ENCODE results near the gene PUS7.
"Not testable (repeated sequence)": the region's sequence is repeated elsewhere in the genome, so short reads cannot be mapped to it uniquely, and the experiment has no call there.

PUS7 gene

DNA sequence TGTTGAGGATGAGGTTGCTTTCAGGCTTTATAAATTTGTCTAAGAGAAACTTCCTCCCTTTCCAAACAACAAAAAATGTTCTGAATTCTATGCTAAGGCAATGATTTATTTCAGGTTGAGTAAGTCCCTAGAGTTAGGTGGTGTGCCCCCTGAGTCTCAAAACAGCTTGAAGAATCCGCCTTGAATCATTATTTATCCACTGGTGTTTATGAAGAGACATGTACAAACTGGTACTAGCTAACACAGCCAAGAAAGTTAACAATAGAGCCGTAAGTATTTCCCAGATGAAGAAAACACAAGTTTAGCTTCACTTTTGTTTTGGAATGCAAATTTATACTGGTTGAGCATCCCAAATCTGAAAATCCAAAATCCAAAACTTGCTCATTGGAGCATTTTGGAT lies 67.2 kb downstream of the PUS7 start:
- in situ Hi-C loops (cut with MboI; ENCODE audit: low pct_unique_long_range_greater_than_20kb, low sequenced_read_pairs), result no loop called here
- DNase-seq, result no peak

DNA sequence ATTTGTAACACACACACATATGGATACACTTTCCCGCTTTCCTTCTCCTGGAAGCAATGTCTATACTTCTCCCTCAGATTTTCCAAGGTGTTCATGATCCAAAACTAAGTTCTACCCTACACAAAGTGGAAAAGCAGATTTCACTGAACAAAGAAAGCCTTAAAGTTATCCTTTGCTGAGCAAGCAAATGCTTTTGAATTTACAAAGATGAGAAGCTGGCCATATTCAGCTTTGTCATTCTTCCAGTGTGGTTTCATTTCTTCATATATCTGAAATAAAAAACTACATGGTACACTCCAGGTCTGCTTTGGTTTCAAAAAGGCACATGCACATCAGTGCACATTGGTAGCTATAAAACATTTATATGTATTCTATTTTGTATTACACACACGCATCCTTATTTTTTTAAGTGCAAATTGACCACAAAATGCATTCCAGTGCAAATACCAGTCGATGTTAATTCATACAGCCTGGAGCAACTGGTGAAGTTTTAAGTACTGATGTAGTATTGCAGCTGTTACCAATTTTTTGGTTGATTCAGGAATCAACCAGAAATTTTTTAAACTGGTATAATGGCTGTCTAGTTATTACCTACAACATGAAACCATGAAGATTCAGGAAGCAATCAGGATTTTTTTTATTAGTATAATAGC lies 67.8 kb downstream of the PUS7 start:
- no peak for DNase-seq
- in situ Hi-C loops (cut with MboI; ENCODE audit: low pct_unique_long_range_greater_than_20kb, low sequenced_read_pairs), result no loop called here

DNA sequence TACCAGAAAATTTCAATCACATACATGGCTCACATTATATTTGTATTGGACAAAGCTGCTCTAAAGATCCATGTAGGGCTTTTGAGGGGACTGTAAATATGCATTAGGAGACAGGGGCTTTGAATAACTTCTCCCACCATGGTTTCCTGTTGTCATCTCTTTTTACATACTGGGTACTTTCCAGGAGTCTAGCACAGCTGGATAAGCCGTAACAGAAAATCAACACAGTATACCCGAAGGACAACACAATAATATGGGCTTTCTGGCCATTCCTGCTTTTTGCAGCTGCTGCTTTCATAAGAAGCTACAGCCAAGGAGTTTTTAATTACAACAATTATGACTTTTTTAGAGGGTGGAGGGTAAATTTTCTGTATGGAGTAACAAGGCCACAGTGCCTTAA lies 70.0 kb downstream of the PUS7 start:
- in situ Hi-C loops (cut with MboI; ENCODE audit: low pct_unique_long_range_greater_than_20kb, low sequenced_read_pairs), result no loop called here
- DNase-seq, result no peak

DNA sequence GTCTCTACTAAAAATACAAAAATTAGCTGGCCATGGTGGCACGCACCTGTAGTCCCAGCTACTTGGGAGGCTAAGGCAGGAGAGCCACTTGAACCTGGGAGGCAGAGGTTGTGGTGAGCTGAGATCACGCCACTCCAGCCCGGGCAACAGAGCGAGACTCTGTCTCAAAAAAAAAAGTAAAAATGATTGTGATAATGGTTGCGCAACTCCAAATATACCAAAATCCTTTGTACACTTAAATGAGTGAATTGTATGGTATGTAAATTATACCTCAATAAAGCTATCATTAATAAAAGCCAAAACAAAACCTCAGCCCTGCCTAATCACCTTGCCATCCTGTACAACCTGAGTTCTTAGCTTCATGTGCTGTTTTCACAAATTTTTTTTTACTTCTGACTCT lies 71.2 kb downstream of the PUS7 start:
- in situ Hi-C loops (cut with MboI; ENCODE audit: low pct_unique_long_range_greater_than_20kb, low sequenced_read_pairs); DNase-seq: not testable (repeated sequence)

DNA sequence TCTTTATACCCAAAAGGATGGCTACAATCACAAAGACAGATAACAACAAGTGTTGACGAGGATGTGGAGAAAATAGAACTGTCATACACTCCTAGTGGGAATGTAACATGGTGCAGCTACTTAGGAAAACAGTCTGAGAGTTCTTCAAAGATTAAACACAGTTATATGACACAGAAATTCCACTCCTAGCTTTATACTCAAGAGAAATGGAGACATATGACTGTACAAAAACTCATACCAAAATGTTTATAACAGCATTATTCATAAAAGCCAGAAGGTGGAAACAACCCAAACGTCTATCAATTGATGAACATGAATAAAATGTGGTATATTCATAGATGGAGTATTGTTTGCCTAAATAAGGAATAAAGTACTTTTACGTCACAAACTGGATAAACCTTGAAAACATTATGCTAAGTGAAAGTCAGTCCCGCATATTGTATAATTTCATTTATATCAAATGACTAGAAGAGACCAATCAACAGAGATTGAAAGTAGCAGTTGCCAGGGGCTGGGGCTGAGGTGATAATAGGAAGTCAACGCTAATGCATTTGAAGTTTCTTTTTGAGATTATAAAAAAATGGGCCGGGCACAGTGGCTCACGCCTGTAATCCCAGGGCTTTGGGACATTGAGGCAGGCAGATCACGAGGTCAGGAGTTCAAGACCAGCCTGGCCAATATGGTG lies 71.8 kb downstream of the PUS7 start:
- no peak for DNase-seq
- in situ Hi-C loops (cut with MboI; ENCODE audit: low pct_unique_long_range_greater_than_20kb, low sequenced_read_pairs), result no loop called here

DNA sequence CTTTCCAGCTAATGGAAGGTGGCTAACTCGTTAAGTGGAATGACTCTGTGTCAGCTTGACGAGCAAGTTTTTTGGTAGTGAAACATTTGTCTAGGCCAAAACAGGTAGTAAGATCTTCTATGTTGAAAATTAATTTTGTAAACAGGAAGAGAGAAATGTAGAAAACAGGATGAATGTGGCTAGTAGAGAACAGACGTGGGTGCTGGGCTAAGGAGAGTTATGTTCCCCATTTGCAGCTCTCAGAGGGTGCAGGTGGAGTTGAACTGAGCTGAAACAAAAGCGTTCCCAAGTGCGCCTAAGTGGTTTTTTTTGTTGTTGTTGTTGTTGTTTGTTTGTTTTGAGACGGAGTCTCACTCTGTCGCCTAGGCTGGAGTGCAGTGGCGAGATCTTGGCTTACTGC lies 73.9 kb downstream of the PUS7 start:
- in situ Hi-C loops (cut with MboI; ENCODE audit: low pct_unique_long_range_greater_than_20kb, low sequenced_read_pairs), result no loop called here
- no peak for DNase-seq

DNA sequence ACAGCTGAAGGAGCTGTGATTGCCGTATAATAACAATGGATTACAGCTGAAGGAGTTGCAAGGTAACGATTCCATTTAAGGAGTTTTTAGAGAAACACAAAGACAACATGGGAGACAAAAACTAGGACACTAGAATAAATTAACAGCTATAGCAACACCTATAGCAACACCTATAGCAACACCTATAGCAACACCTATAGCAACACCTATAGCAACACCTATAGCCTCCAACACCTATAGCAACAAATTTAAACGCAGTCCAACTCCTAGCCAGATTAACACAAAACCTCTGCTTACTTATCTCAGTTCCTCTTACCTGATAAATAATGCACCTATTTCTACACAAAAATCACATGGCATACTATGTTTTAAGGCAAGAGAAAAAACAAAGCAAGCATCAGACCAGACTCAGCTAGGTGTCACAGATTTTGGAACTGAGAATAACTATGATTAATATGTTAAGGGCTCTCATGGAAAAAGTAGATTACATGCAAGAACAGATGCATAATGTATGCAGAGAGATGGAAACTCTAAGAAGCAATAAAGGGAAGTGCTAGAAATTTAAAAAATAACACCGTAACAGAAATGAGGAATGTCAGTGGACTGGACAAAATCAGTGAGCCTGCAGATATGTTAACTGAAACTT lies 77.6 kb downstream of the PUS7 start:
- in situ Hi-C loops (cut with MboI; ENCODE audit: low pct_unique_long_range_greater_than_20kb, low sequenced_read_pairs), result no loop called here
- DNase-seq, result no peak

DNA sequence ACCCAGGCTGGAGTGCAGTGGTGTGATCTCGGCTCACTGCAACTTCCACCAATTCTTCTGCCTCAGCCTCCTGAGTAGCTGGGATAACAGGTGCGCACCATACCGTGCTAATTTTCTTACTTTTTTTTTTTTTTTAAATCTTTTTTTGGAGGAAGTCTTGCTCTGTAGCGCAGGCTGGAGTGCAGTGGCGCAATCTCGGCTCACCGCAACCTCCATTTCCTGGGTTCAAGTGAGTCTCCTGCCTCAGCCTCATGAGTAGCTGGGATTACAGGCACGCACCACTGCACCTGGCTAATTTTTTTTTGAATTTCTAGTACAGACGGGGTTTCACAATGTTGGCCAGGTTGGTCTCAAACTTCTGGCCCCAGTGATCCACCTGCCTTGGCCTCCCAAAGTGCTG lies 79.9 kb downstream of the PUS7 start:
- in situ Hi-C loops (cut with MboI; ENCODE audit: low pct_unique_long_range_greater_than_20kb, low sequenced_read_pairs); DNase-seq: not testable (repeated sequence)

DNA sequence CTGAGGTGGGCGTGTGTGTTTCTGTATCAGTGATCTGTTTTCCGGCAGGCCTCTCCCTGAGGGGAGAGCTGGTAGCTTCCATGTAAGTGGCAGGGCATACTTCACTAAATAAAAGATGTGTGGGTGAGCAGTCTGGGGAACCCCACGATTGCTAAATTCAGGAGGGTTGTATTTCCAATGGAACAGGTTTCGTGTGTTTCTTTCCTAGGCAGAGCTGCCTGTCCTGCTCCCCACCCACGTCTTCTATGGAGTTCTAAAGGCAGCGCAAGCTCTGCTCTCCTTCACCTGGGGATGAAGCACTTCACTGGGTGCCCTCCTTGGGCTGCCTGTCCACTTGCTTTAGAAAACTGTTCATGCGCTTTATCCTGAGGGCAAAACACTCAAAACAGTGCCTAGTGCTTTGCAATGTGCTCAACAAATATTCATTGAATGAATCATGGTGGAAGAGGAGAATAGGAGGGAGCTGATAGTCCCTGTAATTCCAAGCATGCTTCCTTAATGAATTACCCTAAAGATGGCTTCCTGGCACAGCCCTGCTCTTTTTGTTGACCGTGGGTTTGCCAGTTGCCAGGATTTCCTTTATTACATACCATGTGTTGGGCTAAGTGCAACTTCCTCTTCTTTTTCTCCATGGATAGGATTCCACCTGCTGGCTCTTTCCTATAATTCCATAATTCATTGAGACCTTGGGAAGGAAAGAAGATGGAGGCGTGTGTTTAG lies 82.7 kb downstream of the PUS7 start:
- DNase-seq, result peak; percentile 31
- in situ Hi-C loops (cut with MboI; ENCODE audit: low pct_unique_long_range_greater_than_20kb, low sequenced_read_pairs), result no loop called here

DNA sequence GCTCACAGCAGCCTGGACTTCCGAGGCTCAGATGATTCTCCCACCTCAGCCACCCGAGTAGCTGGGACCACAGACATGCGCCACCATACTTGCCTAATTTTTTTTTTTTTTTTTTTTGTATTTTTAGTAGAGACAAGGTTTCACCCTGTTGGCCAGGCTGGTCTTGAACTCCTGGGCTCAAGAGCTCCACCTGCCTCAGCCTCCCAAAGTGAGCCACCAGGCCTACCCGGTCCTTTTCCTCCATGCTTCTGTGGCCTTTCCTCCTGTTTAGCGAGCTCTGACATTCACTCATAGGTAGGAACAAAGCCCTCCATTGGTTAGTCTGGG lies 83.3 kb downstream of the PUS7 start:
- in situ Hi-C loops (cut with MboI; ENCODE audit: low pct_unique_long_range_greater_than_20kb, low sequenced_read_pairs), result no loop called here
- DNase-seq, result no peak

DNA sequence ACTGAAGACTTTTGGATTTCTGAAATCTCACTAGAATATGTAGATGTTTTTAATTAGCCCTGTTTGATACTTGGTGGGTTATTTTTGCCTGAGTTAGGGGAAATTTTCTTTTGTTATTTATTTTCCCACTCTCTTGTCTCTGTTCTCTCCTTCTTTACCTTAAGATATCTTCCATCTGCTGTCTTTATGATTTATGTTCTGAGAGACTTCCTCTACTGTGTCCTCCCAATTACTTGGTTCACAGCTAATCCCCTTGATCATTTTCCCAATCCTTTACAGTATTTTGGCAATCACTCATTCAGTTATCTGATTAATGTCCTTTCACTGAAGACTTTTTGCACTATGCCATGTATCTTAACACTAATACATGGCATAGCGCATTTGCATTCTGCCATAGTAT lies 83.8 kb downstream of the PUS7 start:
- in situ Hi-C loops (cut with MboI; ENCODE audit: low pct_unique_long_range_greater_than_20kb, low sequenced_read_pairs), result no loop called here
- DNase-seq, result no peak

DNA sequence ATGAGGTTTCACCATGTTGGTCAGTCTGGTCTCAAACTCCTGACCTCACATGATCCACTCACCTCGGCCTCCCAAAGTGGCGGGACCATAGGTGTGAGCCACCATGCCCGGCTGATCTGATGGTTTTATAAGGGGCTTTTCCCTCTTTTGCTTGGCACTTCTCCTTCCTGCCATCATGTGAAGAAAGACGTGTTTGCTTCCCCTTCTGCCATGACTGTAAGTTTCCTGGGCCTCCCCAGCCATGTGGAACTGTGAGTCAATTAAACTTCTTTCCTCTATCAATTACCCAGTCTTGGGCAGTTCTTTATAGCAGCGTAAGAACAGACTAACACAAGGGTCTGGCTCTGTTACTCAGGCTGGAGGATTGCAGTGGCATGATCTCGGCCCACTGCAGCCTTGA lies 84.7 kb downstream of the PUS7 start:
- in situ Hi-C loops (cut with MboI; ENCODE audit: low pct_unique_long_range_greater_than_20kb, low sequenced_read_pairs); DNase-seq: not testable (repeated sequence)

DNA sequence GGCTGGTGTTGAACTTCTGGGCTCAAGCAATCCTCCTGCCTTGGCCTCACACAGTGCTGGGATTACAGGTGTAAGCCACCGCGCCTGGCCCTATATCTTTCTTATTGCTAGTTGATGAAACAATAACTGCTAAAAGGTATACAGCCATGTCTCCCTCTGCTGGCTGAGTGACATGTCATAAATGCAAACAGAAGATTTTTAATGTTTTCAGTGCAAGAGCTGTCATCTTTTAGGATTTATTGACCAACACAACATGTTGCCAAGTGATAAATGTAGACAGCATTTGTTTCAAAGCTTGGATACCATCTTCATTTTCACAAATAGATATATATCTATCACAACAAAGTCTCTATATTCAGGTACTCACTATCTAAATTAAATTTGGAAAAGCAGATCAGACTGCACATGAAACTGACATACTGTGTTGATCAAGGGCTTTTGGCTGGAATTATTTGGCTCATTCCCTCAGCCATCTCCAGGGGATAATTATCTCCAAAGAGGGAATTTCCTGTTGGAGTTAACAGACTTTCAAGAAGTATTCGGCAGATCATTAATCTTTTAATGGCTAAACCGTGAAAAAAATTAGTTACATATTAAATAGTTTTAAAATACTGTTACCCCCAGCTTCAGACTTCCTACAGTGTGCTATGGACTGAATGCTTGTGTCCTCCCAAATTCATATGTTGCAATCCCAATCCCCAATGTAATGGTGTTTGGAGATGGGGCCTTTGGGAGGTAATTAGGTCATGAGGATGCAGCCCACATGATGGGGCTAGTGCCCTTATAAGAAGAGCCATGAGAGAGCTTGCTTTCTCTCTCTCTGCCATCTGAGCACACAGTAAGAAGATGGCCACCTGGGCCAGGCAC lies 92.1 kb downstream of the PUS7 start:
- peak; percentile 47 for DNase-seq
- in situ Hi-C loops (cut with MboI; ENCODE audit: low pct_unique_long_range_greater_than_20kb, low sequenced_read_pairs), result no loop called here

DNA sequence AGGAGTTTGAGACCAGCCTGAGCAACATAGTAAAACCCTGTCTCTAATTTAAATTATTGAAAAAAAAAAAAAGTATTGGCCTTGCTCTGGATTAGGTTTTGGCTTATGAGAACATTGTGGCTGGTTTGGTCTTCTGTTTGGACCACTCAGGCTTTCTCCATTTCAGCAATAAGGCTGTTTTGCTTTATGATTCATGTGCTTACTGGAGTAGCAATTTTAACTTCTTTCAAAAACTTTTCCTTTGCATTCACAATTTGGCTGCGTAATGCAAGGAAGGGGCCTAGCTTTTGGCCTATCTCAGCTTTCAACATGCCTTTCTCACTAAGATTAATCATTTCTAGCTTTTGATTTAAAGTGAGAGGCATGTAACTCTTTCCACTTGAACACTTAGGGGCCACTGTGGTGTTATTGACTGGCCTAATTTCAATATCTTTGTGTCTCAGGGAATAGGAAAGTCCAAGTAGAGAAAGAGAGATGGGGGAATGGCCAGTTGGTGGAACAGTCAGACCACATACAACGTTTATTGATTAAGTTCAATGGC lies 95.4 kb downstream of the PUS7 start:
- no peak for DNase-seq
- in situ Hi-C loops (cut with MboI; ENCODE audit: low pct_unique_long_range_greater_than_20kb, low sequenced_read_pairs), result no loop called here

DNA sequence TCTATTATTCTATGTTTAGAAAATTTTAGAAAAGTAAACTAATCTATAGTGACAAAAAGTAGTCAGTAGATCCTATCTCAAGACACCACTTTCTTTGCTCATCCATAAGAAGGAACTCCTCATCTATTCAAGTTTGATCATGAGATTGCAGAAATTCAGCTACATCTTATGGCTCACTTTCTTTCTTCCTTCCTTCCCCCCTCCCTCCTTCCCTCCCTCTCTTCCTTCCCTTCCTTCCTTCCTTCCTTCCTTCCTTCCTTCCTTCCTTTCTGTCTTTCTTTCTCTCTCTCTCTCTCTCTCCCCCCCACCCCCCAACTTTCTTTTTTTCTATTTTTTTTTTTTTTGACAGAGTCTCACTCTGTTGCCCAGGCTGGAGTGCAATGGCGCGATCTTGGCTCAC lies 98.1 kb downstream of the PUS7 start:
- in situ Hi-C loops (cut with MboI; ENCODE audit: low pct_unique_long_range_greater_than_20kb, low sequenced_read_pairs), result no loop called here
- DNase-seq, result no peak

DNA sequence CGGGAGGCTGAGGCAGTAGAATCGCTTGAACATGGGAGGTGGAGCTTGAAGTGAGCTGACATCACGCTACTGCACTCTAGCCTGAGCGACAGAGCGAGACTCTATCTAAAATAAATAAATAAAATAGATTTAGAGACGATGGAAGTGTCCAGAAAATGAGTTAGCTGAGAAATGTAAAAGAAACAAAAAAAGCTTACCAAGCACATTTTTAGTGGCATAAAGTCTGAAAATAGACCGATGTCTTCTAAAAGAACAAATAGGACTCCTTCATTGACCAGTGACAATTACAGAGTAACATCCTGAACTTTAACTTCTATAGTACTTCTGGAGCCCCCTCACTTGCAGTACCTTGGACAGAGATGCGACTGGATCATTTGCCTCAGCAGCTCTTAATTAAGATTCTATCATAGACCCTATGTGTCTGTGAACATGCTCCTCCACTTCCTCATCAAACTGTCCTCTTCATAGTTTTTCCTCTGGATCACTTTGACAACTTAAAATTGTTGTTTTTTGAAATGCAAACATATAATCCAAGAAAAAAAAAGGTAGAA lies 108.1 kb downstream of the PUS7 start:
- in situ Hi-C loops (cut with MboI; ENCODE audit: low pct_unique_long_range_greater_than_20kb, low sequenced_read_pairs), result no loop called here

DNA sequence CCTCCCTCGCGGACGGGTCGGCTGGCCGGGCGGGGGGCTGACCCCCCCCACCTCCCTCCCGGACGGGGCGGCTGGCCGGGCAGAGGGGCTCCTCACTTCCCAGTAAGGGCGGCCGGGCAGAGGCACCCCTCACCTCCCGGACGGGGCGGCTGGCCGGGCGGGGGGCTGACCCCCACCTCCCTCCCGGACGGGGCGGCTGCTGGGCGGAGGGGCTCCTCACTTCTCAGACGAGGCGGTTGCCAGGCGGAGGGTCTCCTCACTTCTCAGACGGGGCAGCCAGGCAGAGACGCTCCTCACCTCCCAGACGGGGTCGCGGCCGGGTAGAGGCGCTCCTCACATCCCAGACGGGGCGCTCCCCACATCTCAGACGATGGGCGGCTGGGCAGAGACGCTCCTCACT lies 111.3 kb downstream of the PUS7 start:
- DNase-seq; in situ Hi-C loops (cut with MboI; ENCODE audit: low pct_unique_long_range_greater_than_20kb, low sequenced_read_pairs): not testable (repeated sequence)

More for the DNA sequence above, 108.1 kb downstream of the PUS7 start:
- no peak for DNase-seq

DNA sequence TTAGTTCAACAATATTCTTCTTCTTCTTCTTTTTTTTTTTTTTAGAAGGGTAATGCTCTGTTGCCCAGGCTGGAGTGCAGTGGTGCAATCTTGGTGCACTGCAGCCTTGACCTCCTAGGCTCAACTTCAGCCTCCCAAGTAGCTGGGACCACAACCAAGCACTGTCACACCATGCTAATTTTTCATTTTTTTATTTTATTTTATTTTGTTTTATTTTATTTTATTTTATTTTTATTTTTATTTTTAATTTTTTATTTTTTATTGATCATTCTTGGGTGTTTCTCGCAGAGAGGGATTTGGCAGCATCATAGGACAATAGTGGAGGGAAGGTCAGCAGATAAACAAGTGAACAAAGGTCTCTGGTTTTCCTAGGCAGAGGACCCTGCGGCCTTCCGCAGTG lies 112.3 kb downstream of the PUS7 start:
- in situ Hi-C loops (cut with MboI; ENCODE audit: low pct_unique_long_range_greater_than_20kb, low sequenced_read_pairs); DNase-seq: not testable (repeated sequence)

All from KBM-7 (cell line).